Mesothelial cell of epicardium (in vitro differentiated cells): ENCODE data around the gene PDZRN4. TPM values are rescaled to one million over a fixed set of nuclear protein-coding genes. Genes with fewer than 3 reads are reported as not detected.
"Not testable (repeated sequence)": the region's sequence is repeated elsewhere in the genome, so short reads cannot be mapped to it uniquely, and the experiment has no call there.

Source experiments
- DNase-seq, 2 experiments: peaks; one replicate each; pipeline ENCODE4 v3.0.0; 2021; ENCODE audit warnings: low spot score in 2 of 2; ENCODE audit not compliant: unreplicated experiment in 2 of 2
- H3K27ac Mint-ChIP-seq: 2 replicates; pipeline ENCODE4 v1.8.0; 2021; ENCODE audit warnings: mixed read lengths
- H3K27me3 Mint-ChIP-seq: 2 replicates; pipeline ENCODE4 v1.8.0; 2021; ENCODE audit warnings: low read depth, mixed read lengths
- H3K36me3 Mint-ChIP-seq: 2 replicates; pipeline ENCODE4 v1.8.0; 2021; ENCODE audit warnings: mixed read lengths
- H3K4me1 Mint-ChIP-seq: 2 replicates; pipeline ENCODE4 v1.8.0; 2021; ENCODE audit warnings: mixed read lengths
- H3K4me3 Mint-ChIP-seq: 2 replicates; pipeline ENCODE4 v1.8.0; 2021; ENCODE audit warnings: mild to moderate bottlenecking, moderate library complexity, mixed read lengths
- H3K9me3 Mint-ChIP-seq: 2 replicates; pipeline ENCODE4 v1.8.0; 2021; ENCODE audit warnings: mixed read lengths
- total RNA-seq: library from RNA; stranded (reverse); gene quantifications from 3 replicates; pipeline ENCODE4 v1.2.1, GENCODE V29; 2021
- TF ChIP-seq, protein P1 (sequence below): fragments of 200-600 bp; sonication (generic); IDR thresholded peaks from one replicate; pipeline ENCODE4 v1.5.0; 2021; ENCODE audit warnings: antibody characterized with exemption; ENCODE audit not compliant: unreplicated experiment

PDZRN4 gene
- total RNA-seq, 1 donor from 2014 or later = 1.5 TPM

GRCh38 chr12:41310367-41310766, 122.2 kb downstream of the PDZRN4 start:
- Mint-ChIP-seq H3K9me3 (no peaks in the 10 kb centered on the region), H3K27me3 (no peaks in the 10 kb centered on the region), H3K36me3 (no peaks in the 10 kb centered on the region), H3K27ac (no peak overlapping the region), H3K4me1 (no peaks in the 10 kb centered on the region), H3K4me3 (no peak overlapping the region)
- TF ChIP-seq, protein P1, sequence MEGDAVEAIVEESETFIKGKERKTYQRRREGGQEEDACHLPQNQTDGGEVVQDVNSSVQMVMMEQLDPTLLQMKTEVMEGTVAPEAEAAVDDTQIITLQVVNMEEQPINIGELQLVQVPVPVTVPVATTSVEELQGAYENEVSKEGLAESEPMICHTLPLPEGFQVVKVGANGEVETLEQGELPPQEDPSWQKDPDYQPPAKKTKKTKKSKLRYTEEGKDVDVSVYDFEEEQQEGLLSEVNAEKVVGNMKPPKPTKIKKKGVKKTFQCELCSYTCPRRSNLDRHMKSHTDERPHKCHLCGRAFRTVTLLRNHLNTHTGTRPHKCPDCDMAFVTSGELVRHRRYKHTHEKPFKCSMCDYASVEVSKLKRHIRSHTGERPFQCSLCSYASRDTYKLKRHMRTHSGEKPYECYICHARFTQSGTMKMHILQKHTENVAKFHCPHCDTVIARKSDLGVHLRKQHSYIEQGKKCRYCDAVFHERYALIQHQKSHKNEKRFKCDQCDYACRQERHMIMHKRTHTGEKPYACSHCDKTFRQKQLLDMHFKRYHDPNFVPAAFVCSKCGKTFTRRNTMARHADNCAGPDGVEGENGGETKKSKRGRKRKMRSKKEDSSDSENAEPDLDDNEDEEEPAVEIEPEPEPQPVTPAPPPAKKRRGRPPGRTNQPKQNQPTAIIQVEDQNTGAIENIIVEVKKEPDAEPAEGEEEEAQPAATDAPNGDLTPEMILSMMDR = no peak
- no peak for DNase-seq

- Mint-ChIP-seq H3K27me3 (no peaks in the 10 kb centered on the region), H3K4me3 (no peak overlapping the region), H3K9me3 (no peaks in the 10 kb centered on the region), H3K27ac (no peak overlapping the region), H3K36me3 (no peaks in the 10 kb centered on the region), H3K4me1 (peaks cover 7% of the 10 kb centered on the region)
- DNase-seq = no peak
- TF ChIP-seq, protein P1 = no peak
These were observed 123.8 kb downstream of the PDZRN4 start for GRCh38 chr12:41311883-41312282.

DNA sequence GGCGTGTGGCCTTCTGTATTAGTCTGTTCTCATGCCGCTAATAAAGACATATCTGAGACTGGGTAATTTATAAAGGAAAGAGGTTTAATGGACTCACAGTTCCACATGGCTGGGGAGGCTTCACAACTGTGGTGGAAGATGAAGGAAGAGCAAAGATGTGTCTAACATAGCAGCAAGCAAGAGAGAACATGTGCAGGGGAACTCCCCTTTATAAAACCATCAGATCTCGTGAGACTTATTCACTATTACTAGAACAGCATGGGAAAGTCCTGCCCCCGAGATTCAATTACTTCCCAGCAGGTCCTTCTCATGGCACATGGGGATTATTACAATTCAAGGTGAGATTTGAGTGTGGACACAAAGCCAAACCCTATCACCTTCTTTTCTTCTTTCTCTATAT, 124.3 kb downstream of the PDZRN4 start:
- DNase-seq, H3K4me1 Mint-ChIP-seq, H3K36me3 Mint-ChIP-seq, H3K27ac Mint-ChIP-seq, H3K27me3 Mint-ChIP-seq, H3K9me3 Mint-ChIP-seq, H3K4me3 Mint-ChIP-seq: not testable (repeated sequence)

DNA sequence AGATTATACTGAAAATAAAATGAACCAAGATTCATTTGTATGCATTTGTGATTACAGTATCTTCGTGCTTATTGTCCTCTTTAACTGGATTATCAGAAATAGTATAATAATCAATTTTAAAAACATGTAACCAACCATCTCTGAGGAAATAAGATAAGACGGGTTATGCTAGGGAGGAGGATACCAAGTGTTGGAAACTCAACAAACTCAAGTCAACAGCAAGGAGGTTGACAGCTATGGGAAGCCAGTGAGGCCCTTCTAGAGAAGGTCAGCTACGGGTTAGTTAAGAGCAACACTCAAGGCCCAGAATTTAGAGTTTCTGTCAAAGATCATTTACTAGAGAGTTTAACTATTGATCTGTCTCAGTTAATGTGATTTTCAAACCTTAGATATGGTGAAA, 137.2 kb downstream of the PDZRN4 start:
- Mint-ChIP-seq H3K36me3 (no peaks in the 10 kb centered on the region), H3K9me3 (no peaks in the 10 kb centered on the region), H3K4me1 (peaks cover 18% of the 10 kb centered on the region), H3K4me3 (no peak overlapping the region), H3K27ac (no peak overlapping the region), H3K27me3 (no peaks in the 10 kb centered on the region)
- no peak for DNase-seq
- TF ChIP-seq, protein P1 = no peak

DNA sequence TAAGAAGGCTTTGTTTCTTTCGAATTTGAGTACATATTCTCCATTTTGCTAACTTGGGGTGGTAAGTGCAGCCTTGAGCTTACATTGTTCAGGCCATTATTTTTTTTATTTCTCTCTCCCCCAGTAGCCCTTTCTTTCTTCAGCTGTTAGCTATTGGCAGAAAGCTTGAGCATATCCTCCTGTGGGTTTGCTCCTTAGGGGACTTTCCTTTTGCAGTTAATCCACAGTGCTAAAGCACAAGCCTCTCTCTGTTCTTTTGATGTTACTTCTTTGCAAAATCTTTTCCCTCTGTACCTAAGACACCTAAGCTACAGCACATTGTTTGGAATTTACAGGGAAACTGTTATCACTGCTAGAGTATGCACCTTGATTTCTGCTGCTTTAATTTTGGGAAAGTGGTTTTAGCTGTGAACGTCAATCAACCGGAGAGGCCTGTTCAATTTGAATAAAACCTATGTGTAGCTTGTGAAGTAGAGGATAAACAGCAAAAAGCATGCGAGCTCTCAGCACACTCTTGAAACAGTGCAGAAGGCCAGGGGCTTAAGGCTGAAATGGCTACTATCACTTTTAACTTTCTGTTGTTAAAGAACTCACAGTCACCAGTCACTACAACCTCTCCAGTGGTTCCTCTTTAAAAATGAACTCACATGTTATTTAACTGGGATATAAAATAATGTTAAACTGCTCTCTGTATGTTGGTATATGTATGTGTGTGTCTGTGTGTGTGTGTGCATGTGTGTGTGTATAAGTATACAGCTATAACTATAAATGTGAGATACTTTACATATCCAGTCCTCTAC, 139.2 kb downstream of the PDZRN4 start:
- Mint-ChIP-seq H3K9me3 (no peaks in the 10 kb centered on the region), H3K4me1 (peaks cover 18% of the 10 kb centered on the region), H3K36me3 (no peaks in the 10 kb centered on the region), H3K4me3 (no peak overlapping the region), H3K27me3 (no peaks in the 10 kb centered on the region), H3K27ac (no peak overlapping the region)
- no peak for DNase-seq
- TF ChIP-seq, protein P1 = no peak

DNA sequence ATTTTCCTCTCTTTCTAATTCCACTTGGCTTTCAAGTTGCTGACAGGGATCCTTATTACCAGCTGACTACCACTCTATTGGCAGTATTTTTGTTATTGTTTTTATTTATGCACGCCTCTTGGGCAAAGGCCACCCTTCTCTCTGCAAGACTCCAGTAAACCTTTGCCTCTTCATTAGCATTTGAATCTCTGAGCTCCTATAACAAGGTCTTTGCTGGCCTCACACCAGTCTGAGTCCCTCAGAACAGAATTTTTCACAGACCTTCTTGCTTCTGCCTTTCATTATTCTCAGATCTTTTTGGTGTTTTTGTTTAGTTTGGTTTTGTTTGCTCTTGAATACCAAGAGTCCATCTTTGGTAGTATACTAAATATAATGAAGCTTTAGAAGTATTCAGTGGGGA, 145.9 kb downstream of the PDZRN4 start:
- no peak overlapping the region for H3K4me3 Mint-ChIP-seq
- no peak overlapping the region for H3K27ac Mint-ChIP-seq
- peaks cover 18% of the 10 kb centered on the region for H3K9me3 Mint-ChIP-seq
- no peaks in the 10 kb centered on the region for H3K27me3 Mint-ChIP-seq
- DNase-seq = no peak
- peaks cover 7% of the 10 kb centered on the region for H3K4me1 Mint-ChIP-seq
- TF ChIP-seq, protein P1 = no peak
- H3K36me3 Mint-ChIP-seq = peaks cover 3% of the 10 kb centered on the region
